ENCODE data around the gene CCDC154. TPM values are rescaled to one million over a fixed set of nuclear protein-coding genes. Genes with fewer than 3 reads are reported as not detected.
A peak's percentile ranks its signal among the peaks of the same experiment; 100 is the strongest.

CCDC154 gene
- total and polyA plus RNA-seq, 10 of the 15 experiments (the other 5 are each of a cell fraction or from before 2014, with no cell fraction given) = 0.06 to 0.26 (median 0.25) TPM; not detected in 7

- Histone ChIP-seq H4K20me1 (ENCODE audit: control insufficient read depth, insufficient read depth) (peaks cover 2% of the 10 kb centered on the region; the same call in 1 of the 2 replicates), H3K27me3 (replicated peaks in 1 of 2; ENCODE audit: control insufficient read depth in 2 of 2, insufficient read depth in 2 of 2, low read length in 1 of 2) (no peaks in the 10 kb centered on the region), H3K9me3 (replicated peaks; ENCODE audit: control insufficient read depth, insufficient read depth, low read length) (no peaks in the 10 kb centered on the region), H3K4me3 (peak overlapping the region; percentile 68), H2AFZ (ENCODE audit: control insufficient read depth, low read depth, low read length) (peak overlapping the region; percentile 35; the same call in 1 of the 2 replicates), H3K36me3 (ENCODE audit: control insufficient read depth in 2 of 2, insufficient read depth in 2 of 2, low read length in 1 of 2) (no peaks in the 10 kb centered on the region), H3K9ac (ENCODE audit: control insufficient read depth, insufficient read depth, low read length) (no peak overlapping the region), H3K27ac (ENCODE audit: control insufficient read depth, insufficient read depth) (no peak overlapping the region), H3K4me1 (ENCODE audit: control insufficient read depth, insufficient read depth, low read length) (peaks cover 3% of the 10 kb centered on the region), H3K79me2 (ENCODE audit: control insufficient read depth, insufficient read depth, low read length) (peaks cover 1% of the 10 kb centered on the region; the same call in 1 of the 2 replicates), H3K4me2 (ENCODE audit: control insufficient read depth, insufficient read depth) (peak overlapping the region; percentile 79)
- FAIRE-seq = peak; percentile 93
- peak; percentile 98 for ATAC-seq
- SMC1A ChIA-PET (ENCODE audit: uncharacterized antibody, unreplicated experiment) = interaction anchor here (1.1 kb wide), 1 partner anchor 103 kb away, joined by 3 read pairs; no protein-coding TSS in a partner anchor
- WGBS (ENCODE audit: insufficient coverage, insufficient replicate concordance, low lambda C conversion rate, missing lambda C conversion rate) = 3% methylated on average over 38 of the region's 42 CpGs
- CTCF ChIA-PET = interaction anchor here (0.7 to 1.4 kb wide), 4 partner anchors 29 to 298 kb away, joined by 3 to 5 read pairs (median 4); partner anchors contain the start of gene MAPK8IP3
- RAD21 ChIA-PET (ENCODE audit: unreplicated experiment) = interaction anchor here (0.6 to 1.1 kb wide), 2 partner anchors 12 to 203 kb away, joined by 3 read pairs; partner anchors contain the start of gene UQCC4
- no TSS peak for BruUV-seq (replicated peaks)
- POLR2A ChIA-PET = interaction anchor here (0.6 to 1.0 kb wide), 2 partner anchors 65 to 1389 kb away, joined by 3 to 4 read pairs; no protein-coding TSS in a partner anchor
- intact Hi-C loops (cut with micrococcal nuclease; ENCODE audit: unreplicated experiment) (no loop called here), in situ Hi-C loops (cut with MboI) (no loop called here)
- DNase-seq (ENCODE audit: low read depth, low spot score) = peak; percentile 40
- TF ChIP-seq MYC (IDR thresholded peaks at IDR 0.05; ENCODE audit: insufficient read depth, insufficient read length, insufficient replicate concordance, low read length, severe bottlenecking) (no peak), HDAC2 (IDR thresholded peaks at IDR 0.05) (no peak), MEF2B (IDR thresholded peaks at IDR 0.05; ENCODE audit: partially characterized antibody, poor library complexity, severe bottlenecking) (no peak), ATF3 (IDR thresholded peaks at IDR 0.05; ENCODE audit: borderline replicate concordance, extremely low read depth, low read depth, low read length) (peak; percentile 67; the same call in 1 of the 2 replicates), JUNB (IDR thresholded peaks at IDR 0.05) (no peak), GATAD2B (conservative IDR thresholded peaks at IDR 0.05; ENCODE audit: low read depth) (peak; percentile 55; the same call in 1 of the 2 replicates), ZNF622 (IDR thresholded peaks at IDR 0.05) (no peak), CREM (IDR thresholded peaks at IDR 0.05; ENCODE audit: low read depth) (0 out of 2 replicates have a peak, but pooled peaks have one; percentile 28), CHD2 (IDR thresholded peaks at IDR 0.05; ENCODE audit: borderline replicate concordance, low read depth, low read length) (no peak), TAF1 (IDR thresholded peaks at IDR 0.05; ENCODE audit: borderline replicate concordance, low read depth, low read length) (no peak), KLF5 (IDR thresholded peaks at IDR 0.05; ENCODE audit: partially characterized antibody) (peak; percentile 13), ESRRA (IDR thresholded peaks at IDR 0.05; ENCODE audit: low read length) (0 out of 2 replicates have a peak, but pooled peaks have one; percentile 43), MTA2 (IDR thresholded peaks at IDR 0.05; ENCODE audit: low read depth) (no peak), E2F8 (IDR thresholded peaks at IDR 0.05; ENCODE audit: low read depth, partially characterized antibody) (no peak), RB1 (IDR thresholded peaks at IDR 0.05; ENCODE audit: borderline replicate concordance) (no peak; the same call in 1 of the 2 replicates), CEBPB (IDR thresholded peaks at IDR 0.05; ENCODE audit: borderline replicate concordance in 1 of 2, low read depth in 2 of 2, low read length in 2 of 2) (no peak), MLLT1 (IDR thresholded peaks at IDR 0.05) (no peak), MYB (IDR thresholded peaks at IDR 0.05; ENCODE audit: borderline replicate concordance, low read depth, low read length) (no peak), SIN3A (IDR thresholded peaks at IDR 0.05; ENCODE audit: low read depth, low read length) (no peak; the same call in 1 of the 2 replicates), HDGF (IDR thresholded peaks at IDR 0.05) (peak; percentile 75; the same call in 1 of the 2 replicates)
Measured at GRCh38 chr16:1408171-1408837, 36.1 kb downstream of the CCDC154 start.

All from GM12878 (cell line).